Small intestine (tissue), 7 donors: ENCODE results near the gene ARRDC4. TPM values are rescaled to one million over a fixed set of nuclear protein-coding genes. Genes with fewer than 3 reads are reported as not detected.

Experiments used
- DNase-seq, 2 donors: peaks; one replicate each; pipeline versions ENCODE4 v3.0.0 to v3.0.0-alpha.2; 2013
- FAIRE-seq: peaks from 2 replicates; lab custom pipeline; 2012; peaks lifted over from hg19 to GRCh38; lab: Jason Lieb, UNC
- H3K27ac ChIP-seq, 3 donors: one replicate each; pipeline ENCODE4 v1.5.1; 2013; ENCODE audit warnings: low read length in 2 of 3, mild to moderate bottlenecking in 2 of 3, control low read depth in 1 of 3, inconsistent platforms in 1 of 3, low read depth in 1 of 3, moderate library complexity in 1 of 3
- H3K27me3 ChIP-seq, 3 donors: one replicate each; pipeline ENCODE4 v1.6.1; 2013; ENCODE audit warnings: low read length in 3 of 3, inconsistent platforms in 1 of 3; ENCODE audit not compliant: control insufficient read depth in 3 of 3, insufficient read depth in 3 of 3
- H3K36me3 ChIP-seq, 3 donors: one replicate each; pipeline ENCODE4 v1.6.1; 2013; ENCODE audit warnings: low read length in 3 of 3, inconsistent platforms in 1 of 3, low read depth in 1 of 3, mild to moderate bottlenecking in 1 of 3, moderate library complexity in 1 of 3; ENCODE audit not compliant: control insufficient read depth in 3 of 3, insufficient read depth in 2 of 3
- H3K4me1 ChIP-seq, 3 donors: one replicate each; pipeline ENCODE4 v1.6.1; 2013; ENCODE audit warnings: low read length in 2 of 3, inconsistent platforms in 1 of 3, low read depth in 1 of 3, mild to moderate bottlenecking in 1 of 3, moderate library complexity in 1 of 3; ENCODE audit not compliant: control insufficient read depth in 3 of 3, insufficient read depth in 2 of 3
- H3K4me3 ChIP-seq, 3 donors: one replicate each; pipeline ENCODE4 v1.5.1; 2013; ENCODE audit warnings: low read length in 3 of 3, control low read depth in 1 of 3, inconsistent platforms in 1 of 3, low read depth in 1 of 3, mild to moderate bottlenecking in 1 of 3, moderate library complexity in 1 of 3
- H3K9me3 ChIP-seq, 2 donors: one replicate each; pipeline ENCODE4 v1.6.1; 2013; ENCODE audit warnings: low read depth in 1 of 2, low read length in 1 of 2; ENCODE audit not compliant: control insufficient read depth in 2 of 2, insufficient read depth in 1 of 2
- WGBS, 3 donors: extraction: QIAGEN DNeasy Blood & Tissue Kit; methylation state at CpG; one replicate each; pipeline ENCODE4 v1.1.7; 2013; 5-methylcytosine and 5-hydroxymethylcytosine counted together
- polyA plus RNA-seq, 4 donors: library from polyadenylated mRNA; stranded (reverse) in 3 of 4; unstranded in 1 of 4; fragments of 200-250 nt in 3 of 4; fragments of 120-200 nt in 1 of 4; gene quantifications; one replicate each; pipeline versions ENCODE4 v1.2.1 to v1.2.3, GENCODE V29; 2013
- donor health status: healthy with polysubstance abuse.
- donor health status: control.
- donor health status: control.
- donor health status: Bipolar disorder and iron deficiency.
- donor health status: healthy.

Gene ARRDC4
- polyA plus RNA-seq, 4 donors, result 18.9 to 92.3 (median 30.7) TPM

GRCh38 chr15:97968380-97968779 lies 7.9 kb downstream of the ARRDC4 start:
- Histone ChIP-seq H3K4me1 (peaks cover 7 to 8% (median 7%) of the 10 kb centered on the region in 3 donors), H3K27me3 (no peaks in the 10 kb centered on the region), H3K27ac (no peak overlapping the region), H3K36me3 (peaks cover 10 to 25% (median 11%) of the 10 kb centered on the region in 3 donors), H3K9me3 (no peaks in the 10 kb centered on the region), H3K4me3 (no peak overlapping the region)
- WGBS, 3 donors, result 16 to 43% (median 42%) methylated on average over 1 of the region's 1 CpG
- FAIRE-seq (no peak), DNase-seq (no peak)

DNA sequence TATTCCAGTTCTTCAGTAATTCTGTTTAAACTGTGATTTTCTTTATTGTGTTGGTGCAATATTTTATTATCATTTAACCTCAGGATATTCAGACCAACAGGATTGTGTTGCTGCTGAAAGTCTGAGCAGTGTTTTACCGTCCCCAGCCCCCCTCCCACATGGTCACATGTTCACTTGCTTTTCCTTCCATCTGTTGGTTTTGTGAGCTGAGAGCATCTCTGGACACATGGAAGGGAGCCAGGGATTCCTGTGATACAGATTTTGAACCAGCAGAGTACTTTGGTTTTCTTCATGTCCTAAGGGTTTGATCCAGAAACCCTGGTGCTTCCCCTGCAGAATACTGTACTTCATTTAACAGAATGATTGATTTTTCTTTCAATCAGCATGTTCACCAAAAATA lies 11.9 kb downstream of the ARRDC4 start:
- FAIRE-seq (no peak), DNase-seq (no peak)
- Histone ChIP-seq H3K27ac (no peak overlapping the region), H3K9me3 (no peaks in the 10 kb centered on the region), H3K4me3 (no peak overlapping the region), H3K27me3 (no peaks in the 10 kb centered on the region), H3K36me3 (peaks cover 11 to 14% (median 11%) of the 10 kb centered on the region in 3 donors), H3K4me1 (no peaks in the 10 kb centered on the region)
- 31 to 62% (median 47%) methylated on average over 1 of the region's 1 CpG for WGBS, 3 donors

GRCh38 chr15:97976129-97976528 lies 15.6 kb downstream of the ARRDC4 start:
- H3K4me1 ChIP-seq, result no peaks in the 10 kb centered on the region
- FAIRE-seq (no peak), DNase-seq (no peak)
- H3K27ac ChIP-seq, result no peak overlapping the region
- H3K36me3 ChIP-seq, result peaks cover 5 to 9% (median 8%) of the 10 kb centered on the region in 3 donors
- H3K4me3 ChIP-seq, result no peak overlapping the region
- 58 to 79% (median 73%) methylated on average over 8 of the region's 8 CpGs for WGBS, 3 donors
- no peaks in the 10 kb centered on the region for H3K9me3 ChIP-seq
- H3K27me3 ChIP-seq, result no peaks in the 10 kb centered on the region

GRCh38 chr15:97976766-97977503 lies 16.4 kb downstream of the ARRDC4 start:
- 60 to 79% (median 71%) methylated on average over 10 of the region's 10 CpGs for WGBS, 3 donors
- H3K36me3 ChIP-seq, result peaks cover 2 to 5% (median 4%) of the 10 kb centered on the region in 3 donors
- no peaks in the 10 kb centered on the region for H3K9me3 ChIP-seq
- no peaks in the 10 kb centered on the region for H3K27me3 ChIP-seq
- no peak for FAIRE-seq
- no peak for DNase-seq
- H3K4me3 ChIP-seq, result no peak overlapping the region
- no peaks in the 10 kb centered on the region for H3K4me1 ChIP-seq
- H3K27ac ChIP-seq, result no peak overlapping the region

DNA sequence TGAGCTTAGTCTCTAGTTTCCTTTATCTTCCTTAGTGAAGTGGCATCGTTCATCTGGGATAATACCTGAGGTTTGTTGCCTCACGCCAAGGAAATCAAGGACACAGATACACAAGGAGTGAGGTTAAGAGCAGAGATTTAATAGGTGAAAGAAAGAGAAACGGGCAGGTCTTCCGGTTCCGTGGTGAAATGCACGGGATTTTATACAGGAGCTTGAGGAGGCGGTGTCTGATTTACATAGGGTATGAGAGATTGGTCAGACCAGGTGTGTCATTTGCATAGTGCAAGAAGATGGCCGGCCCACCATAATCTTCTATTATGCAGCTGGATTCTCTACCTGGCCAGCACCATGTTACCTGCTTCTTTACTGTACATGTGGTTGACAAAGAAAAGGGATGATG lies 17.2 kb downstream of the ARRDC4 start:
- FAIRE-seq (no peak), DNase-seq (peak; percentile 12 to 74)
- no peak overlapping the region for H3K27ac ChIP-seq
- H3K36me3 ChIP-seq, result peaks cover 0 to 4% (median 3%) of the 10 kb centered on the region in 3 donors
- H3K4me3 ChIP-seq, result no peak overlapping the region
- no peaks in the 10 kb centered on the region for H3K27me3 ChIP-seq
- no peaks in the 10 kb centered on the region for H3K9me3 ChIP-seq
- H3K4me1 ChIP-seq, result no peaks in the 10 kb centered on the region
- 32 to 77% (median 65%) methylated on average over 8 of the region's 8 CpGs for WGBS, 3 donors

DNA sequence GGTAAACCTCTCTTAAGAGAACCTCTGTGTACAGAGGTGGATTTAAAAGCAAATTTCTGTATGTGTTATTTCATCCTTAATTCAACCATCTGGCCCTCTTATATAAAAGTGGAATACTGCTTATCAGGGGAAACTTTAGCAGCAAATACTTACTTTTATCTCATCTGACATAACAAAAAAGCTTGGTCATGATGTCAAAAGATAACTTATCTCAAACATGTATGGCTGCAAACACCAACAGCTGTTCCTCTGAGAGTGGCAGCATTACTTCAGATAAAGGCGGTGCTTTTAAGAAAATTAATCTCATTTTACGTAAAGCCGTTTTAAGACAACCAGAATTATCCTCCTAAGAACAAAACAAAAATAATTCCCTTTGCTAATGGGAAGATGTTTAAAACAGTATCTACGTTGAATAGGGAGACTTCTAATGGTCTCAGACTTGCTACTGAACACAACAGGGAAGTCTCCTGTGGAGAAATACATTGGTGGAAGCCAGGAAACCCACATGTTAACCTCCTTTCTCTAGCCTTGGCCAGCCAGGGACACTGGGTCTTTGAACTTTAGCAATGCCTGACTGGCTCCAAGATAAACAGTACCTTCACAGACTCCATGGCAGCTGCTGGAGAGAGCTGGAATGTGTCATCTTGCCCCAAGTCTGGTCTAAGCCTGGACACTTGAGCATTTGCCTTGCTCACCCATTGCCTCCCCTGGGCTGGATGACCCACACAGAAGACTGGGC lies 18.1 kb downstream of the ARRDC4 start:
- Histone ChIP-seq H3K4me1 (no peaks in the 10 kb centered on the region), H3K27ac (no peak overlapping the region), H3K36me3 (peaks cover 0 to 4% (median 3%) of the 10 kb centered on the region in 3 donors), H3K4me3 (no peak overlapping the region), H3K9me3 (no peaks in the 10 kb centered on the region), H3K27me3 (no peaks in the 10 kb centered on the region)
- DNase-seq, result peak; percentile 27 to 38
- WGBS, 3 donors, result 18 to 54% (median 26%) methylated on average over 4 of the region's 4 CpGs
- no peak for FAIRE-seq

DNA sequence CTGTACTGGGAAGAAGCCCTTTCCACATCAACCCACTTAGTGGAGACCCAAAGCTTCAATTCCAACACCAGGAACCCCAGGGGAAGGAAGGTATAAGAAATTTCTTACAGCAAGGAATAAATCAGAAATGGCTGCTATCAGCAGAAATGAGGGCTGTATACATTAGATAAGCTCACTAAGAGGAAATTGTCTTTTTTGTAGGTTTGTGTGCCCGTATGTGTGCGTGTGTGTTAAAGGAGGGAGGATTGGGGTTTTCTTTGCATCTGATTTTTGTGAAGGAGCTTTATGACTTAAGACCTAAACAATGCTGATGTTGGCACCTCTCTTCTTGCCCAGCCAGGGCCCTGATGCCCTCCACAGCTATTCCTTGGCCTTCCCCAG lies 18.6 kb downstream of the ARRDC4 start:
- FAIRE-seq (no peak), DNase-seq (no peak)
- H3K27me3 ChIP-seq, result no peaks in the 10 kb centered on the region
- 51 to 65% (median 63%) methylated on average over 2 of the region's 2 CpGs for WGBS, 3 donors
- no peak overlapping the region for H3K4me3 ChIP-seq
- no peaks in the 10 kb centered on the region for H3K9me3 ChIP-seq
- H3K4me1 ChIP-seq, result no peaks in the 10 kb centered on the region
- no peak overlapping the region for H3K27ac ChIP-seq
- H3K36me3 ChIP-seq, result peaks cover 0 to 3% (median under 1%) of the 10 kb centered on the region in 3 donors

GRCh38 chr15:97981058-97981457 lies 20.6 kb downstream of the ARRDC4 start:
- no peak for DNase-seq
- Histone ChIP-seq H3K27ac (no peak overlapping the region), H3K9me3 (no peaks in the 10 kb centered on the region), H3K4me3 (no peak overlapping the region), H3K36me3 (peaks cover 0 to 3% (median 0%) of the 10 kb centered on the region in 3 donors), H3K4me1 (no peaks in the 10 kb centered on the region), H3K27me3 (no peaks in the 10 kb centered on the region)
- WGBS, 3 donors, result 66 to 81% (median 71%) methylated on average over 3 of the region's 3 CpGs
- FAIRE-seq, result no peak
